SK-N-SH treated with all-trans-retinoic acid at 6 μM for 48 hours (cell line): Measurements from ENCODE around the gene SERPINE1.

Experiments used
- ATAC-seq: fragments of 200-7000 bp; cut with Tn5 transposase; 3 replicates; pipeline ENCODE4 v1.9.1; 2020; ENCODE audit warnings: mild to moderate bottlenecking, moderate library complexity
- ARNTL ChIP-seq: fragments of 450-650 bp; formaldehyde crosslinking; IDR thresholded peaks from 2 replicates; pipeline ENCODE4 v1.5.0; 2020; ENCODE audit warnings: low read depth, mild to moderate bottlenecking, moderate library complexity, borderline replicate concordance
- BACH2 ChIP-seq: fragments of 250-450 bp; sonication (Bioruptor Pico); IDR thresholded peaks from 2 replicates; pipeline ENCODE4 v1.9.0; 2021; ENCODE audit warnings: mild to moderate bottlenecking, borderline replicate concordance
- CREB5 ChIP-seq: fragments of 250-450 bp; sonication (Bioruptor Pico); IDR thresholded peaks from 2 replicates; pipeline ENCODE4 v1.5.1; 2020; ENCODE audit warnings: low read depth, mild to moderate bottlenecking, moderate library complexity
- CSDC2 ChIP-seq: fragments of 250-450 bp; sonication (Bioruptor Pico); IDR thresholded peaks from 2 replicates; pipeline ENCODE4 v1.5.0; 2020; ENCODE audit warnings: mild to moderate bottlenecking, moderate library complexity
- CSRNP3 ChIP-seq: fragments of 250-450 bp; sonication (Bioruptor Pico); IDR thresholded peaks from 2 replicates; pipeline ENCODE4 v1.5.1; 2021; ENCODE audit warnings: mild to moderate bottlenecking, moderate library complexity
- ESRRG ChIP-seq: fragments of 250-450 bp; sonication (Bioruptor Pico); IDR thresholded peaks from 2 replicates; pipeline ENCODE4 v1.6.1; 2021; ENCODE audit warnings: mild to moderate bottlenecking
- GLIS3 ChIP-seq: fragments of 250-450 bp; sonication (Bioruptor Pico); IDR thresholded peaks from 2 replicates; pipeline ENCODE4 v1.5.0; 2020; ENCODE audit warnings: mild to moderate bottlenecking, moderate library complexity
- ISL1 ChIP-seq: fragments of 250-450 bp; sonication (Bioruptor Pico); IDR thresholded peaks from 2 replicates; pipeline ENCODE4 v2.1.2; 2022; ENCODE audit warnings: mild to moderate bottlenecking, moderate library complexity
- OSR1 ChIP-seq: fragments of 250-450 bp; sonication (Bioruptor Pico); IDR thresholded peaks from 2 replicates; pipeline ENCODE4 v1.8.0; 2022; ENCODE audit warnings: moderate library complexity, mild to moderate bottlenecking, inconsistent platforms
- PATZ1 ChIP-seq: fragments of 250-450 bp; sonication (Bioruptor Pico); IDR thresholded peaks from 2 replicates; pipeline ENCODE4 v1.8.0; 2020; ENCODE audit warnings: mild to moderate bottlenecking, moderate library complexity, borderline replicate concordance
- POU6F1 ChIP-seq: fragments of 250-450 bp; sonication (Bioruptor Pico); IDR thresholded peaks from 2 replicates; pipeline ENCODE4 v1.8.0; 2021; ENCODE audit warnings: low read depth, mild to moderate bottlenecking, moderate library complexity, borderline replicate concordance
- PPARA ChIP-seq: fragments of 250-450 bp; sonication (Bioruptor Pico); IDR thresholded peaks from 2 replicates; pipeline ENCODE4 v1.5.0; 2020; ENCODE audit warnings: mild to moderate bottlenecking, borderline replicate concordance
- RARB ChIP-seq: fragments of 250-450 bp; sonication (Bioruptor Pico); IDR thresholded peaks from 2 replicates; pipeline ENCODE4 v1.8.0; 2021; ENCODE audit warnings: mild to moderate bottlenecking, moderate library complexity
- SNAI2 ChIP-seq: fragments of 250-450 bp; sonication (Bioruptor Pico); IDR thresholded peaks from 2 replicates; pipeline ENCODE4 v1.5.0; 2020; ENCODE audit warnings: mild to moderate bottlenecking, moderate library complexity
- TCF4 ChIP-seq: fragments of 250-450 bp; sonication (Bioruptor Pico); IDR thresholded peaks from 2 replicates; pipeline ENCODE4 v1.8.0; 2021; ENCODE audit warnings: mild to moderate bottlenecking, moderate library complexity, borderline replicate concordance
- TOX ChIP-seq: fragments of 250-450 bp; sonication (Bioruptor Pico); IDR thresholded peaks from 2 replicates; pipeline ENCODE4 v1.8.0; 2021; ENCODE audit warnings: mild to moderate bottlenecking, moderate library complexity, borderline replicate concordance
- TSHZ2 ChIP-seq: fragments of 250-450 bp; sonication (Bioruptor Pico); IDR thresholded peaks from 2 replicates; pipeline ENCODE4 v1.5.0; 2020; ENCODE audit warnings: mild to moderate bottlenecking, moderate library complexity
- ZC3H10 ChIP-seq: fragments of 250-450 bp; sonication (Bioruptor Pico); IDR thresholded peaks from 2 replicates; pipeline ENCODE4 v1.5.1; 2021; ENCODE audit warnings: mild to moderate bottlenecking, moderate library complexity
- ZFP3 ChIP-seq: fragments of 250-450 bp; sonication (Bioruptor Pico); IDR thresholded peaks from 2 replicates; pipeline ENCODE4 v1.5.0; 2020; ENCODE audit warnings: mild to moderate bottlenecking, moderate library complexity
- ZFP30 ChIP-seq: fragments of 450-650 bp; formaldehyde crosslinking; IDR thresholded peaks from 2 replicates; pipeline ENCODE4 v1.5.0; 2022; ENCODE audit warnings: mild to moderate bottlenecking, moderate library complexity
- ZNF565 ChIP-seq: fragments of 450-650 bp; formaldehyde crosslinking; conservative IDR thresholded peaks from 2 replicates; pipeline ENCODE4 v1.5.0; 2020; ENCODE audit warnings: low read depth, mild to moderate bottlenecking, moderate library complexity
- ZNF70 ChIP-seq: fragments of 450-650 bp; formaldehyde crosslinking; IDR thresholded peaks from 2 replicates; pipeline ENCODE4 v1.5.0; 2020; ENCODE audit warnings: mild to moderate bottlenecking, moderate library complexity
- ZNF8 ChIP-seq: fragments of 450-650 bp; formaldehyde crosslinking; IDR thresholded peaks from 2 replicates; pipeline ENCODE4 v1.5.0; 2020; ENCODE audit warnings: mild to moderate bottlenecking, moderate library complexity

The SERPINE1 gene

GRCh38 chr7:101126651-101127459 lies at the start of gene SERPINE1:
Gene SERPINE1, plus strand, starts transcription at chr7:101127104. Its CDS starts 1,290 bp downstream, at chr7:101128394.
- TF ChIP-seq TCF4 (CRISPR knock-in tag) (no peak), TSHZ2 (CRISPR knock-in tag) (no peak), ESRRG (CRISPR knock-in tag) (no peak), SNAI2 (no peak), POU6F1 (0 out of 2 replicates have a peak, but pooled peaks have one; percentile 20), OSR1 (CRISPR knock-in tag) (no peak; the same call in 1 of the 2 replicates), ZNF8 (no peak), ZC3H10 (CRISPR knock-in tag) (no peak), PATZ1 (CRISPR knock-in tag) (peak; percentile 83; the same call in 1 of the 2 replicates), ISL1 (no peak), ZFP30 (CRISPR knock-in tag) (no peak), CSDC2 (CRISPR knock-in tag) (no peak), ZNF70 (CRISPR knock-in tag) (no peak), CSRNP3 (no peak), ARNTL (no peak), ZNF565 (CRISPR knock-in tag) (no peak), BACH2 (CRISPR knock-in tag) (no peak), CREB5 (CRISPR knock-in tag) (peak; percentile 41; the same call in 1 of the 2 replicates), ZFP3 (no peak; the same call in 1 of the 2 replicates), GLIS3 (CRISPR knock-in tag) (no peak), PPARA (CRISPR knock-in tag) (no peak), TOX (CRISPR knock-in tag) (no peak), RARB (CRISPR knock-in tag) (no peak)
- peak; percentile 74 for ATAC-seq

GRCh38 chr7:101077303-101078086 lies 49.4 kb upstream of the SERPINE1 start:
- no peak for TF ChIP-seq SNAI2
- TF ChIP-seq ZFP3 = no peak
- TF ChIP-seq CSRNP3 = no peak
- ATAC-seq = peak; percentile 99
